Measurements from ENCODE around the gene ANKRD18B. TPM values are rescaled to one million over a fixed set of nuclear protein-coding genes. Genes with fewer than 3 reads are reported as not detected.

ANKRD18B gene
- total RNA-seq, 4 donors from 2014 or later = 3.8 to 19.8 (median 10.8) TPM

DNA sequence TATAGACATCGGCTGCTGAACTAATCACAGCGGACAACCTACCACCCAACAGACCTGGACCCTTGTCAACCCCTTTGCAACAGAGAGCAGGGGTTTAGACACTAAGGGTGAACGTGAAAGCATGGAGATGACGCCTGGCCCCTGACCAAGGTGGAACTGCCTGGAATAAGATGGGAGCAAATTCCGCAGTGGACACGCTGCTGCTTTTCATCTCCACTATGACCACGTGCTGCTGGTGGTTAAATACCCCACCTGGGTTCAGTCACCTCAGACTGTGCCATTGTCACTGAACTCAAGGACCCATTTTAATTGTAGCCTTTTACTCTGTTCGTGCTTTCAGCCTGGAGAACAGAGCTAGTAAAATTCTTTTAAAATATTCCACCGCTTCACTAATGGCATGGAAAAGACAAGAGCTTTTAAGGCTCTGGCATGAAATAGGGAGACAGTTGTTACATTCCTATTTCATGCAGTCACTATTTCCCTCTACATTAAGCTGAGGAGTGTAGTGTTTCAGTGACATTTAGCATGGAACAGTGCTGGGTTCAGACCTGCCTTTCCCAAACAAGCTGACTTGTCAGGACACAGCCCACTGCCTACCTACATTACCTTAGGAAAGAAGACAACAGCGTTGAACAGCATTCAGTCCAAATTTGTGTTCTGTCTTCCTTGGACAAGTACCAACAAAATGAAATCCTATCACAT is 96.8 kb downstream of the ANKRD18B start:
- no peaks in the 10 kb centered on the region for H3K36me3 ChIP-seq
- H3K4me3 ChIP-seq = no peak overlapping the region
- H3K4me1 ChIP-seq = peaks cover 0 to 27% (median 4%) of the 10 kb centered on the region in 3 donors
- H3K27ac ChIP-seq = peak overlapping the region; percentile 67 to 80 (median 75)
- DNase-seq = no peak
- no peaks in the 10 kb centered on the region for H3K9me3 ChIP-seq
- peaks cover 0 to 34% (median 0%) of the 10 kb centered on the region in 4 donors for H3K27me3 ChIP-seq
- intact Hi-C loops (cut with DNase I) = loop anchor here (5.0 kb wide), 1 partner anchor 101 kb away; no protein-coding TSS in a partner anchor
- 35 to 37% methylated on average over 10 of the region's 10 CpGs for WGBS, 2 donors
- no peak for TF ChIP-seq CTCF (IDR thresholded peaks at IDR 0.05)
- TF ChIP-seq POLR2A (IDR thresholded peaks at IDR 0.05) = no peak

Small RNAs within 50 kb of the gene (small RNA-seq; reads per million reads assigned to genes)
- gene AL139008.1 = 0 reads per million in 4 donors
- gene PRSS3P4 = 0 reads per million in 4 donors

Other genes starting within 250 kb of the ANKRD18B start
- 10 to 100 TPM; 19.7 to 47.7 (median 27.2) TPM for gene NFX1, start 233.7 kb upstream of the ANKRD18B start, total RNA-seq
- gene AQP7, start 121.7 kb upstream of the ANKRD18B start, total RNA-seq = under 1 TPM in 2 of 4 donors, not detected in 2; 0.15 to 0.57 TPM
- 1,000 to 10,000 TPM; 1,484 to 2,988 (median 2,291) TPM for gene AQP3, start 76.7 kb upstream of the ANKRD18B start, total RNA-seq
- gene NOL6, start 50.3 kb upstream of the ANKRD18B start, total RNA-seq = 10 to 100 TPM; 23.6 to 43.7 (median 38.3) TPM